ENCODE data around the gene CELSR1.

CELSR1 gene

DNA sequence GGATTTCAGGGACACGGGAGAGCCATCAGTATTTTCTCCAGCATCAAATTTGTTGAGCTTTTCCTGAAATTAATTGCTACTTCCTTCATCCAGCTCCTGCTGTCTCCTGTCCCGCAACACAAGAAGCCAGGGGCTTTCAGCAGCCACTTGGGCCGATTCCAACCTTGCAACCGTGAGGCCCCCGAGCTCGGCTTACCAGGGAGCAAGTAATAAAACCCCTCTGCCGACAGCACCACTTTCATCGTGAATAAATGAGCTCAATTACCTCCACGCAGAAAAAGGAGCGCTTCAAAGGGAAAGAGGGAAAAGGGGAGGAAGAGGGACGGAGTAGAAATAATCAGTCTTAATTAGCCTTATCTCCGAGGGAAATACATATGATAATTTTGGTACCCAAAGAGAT, 76.6 kb downstream of the CELSR1 start:
- no peak for DNase-seq (ENCODE audit: low read depth)
- no peak overlapping the region for H3K4me3 ChIP-seq (ENCODE audit: control insufficient read depth, low read depth, low read length)
- no peak for TF ChIP-seq CTCF (conservative IDR thresholded peaks at IDR 0.05; ENCODE audit: control insufficient read depth, insufficient read depth, low read depth, low read length)

- no peak for TF ChIP-seq CTCF (conservative IDR thresholded peaks at IDR 0.05; ENCODE audit: control insufficient read depth, insufficient read depth, low read depth, low read length)
- no peak overlapping the region for H3K4me3 ChIP-seq (ENCODE audit: control insufficient read depth, low read depth, low read length)
- DNase-seq (ENCODE audit: low read depth), result no peak
Measured at GRCh38 chr22:46459347-46460065, 77.9 kb downstream of the CELSR1 start.

DNA sequence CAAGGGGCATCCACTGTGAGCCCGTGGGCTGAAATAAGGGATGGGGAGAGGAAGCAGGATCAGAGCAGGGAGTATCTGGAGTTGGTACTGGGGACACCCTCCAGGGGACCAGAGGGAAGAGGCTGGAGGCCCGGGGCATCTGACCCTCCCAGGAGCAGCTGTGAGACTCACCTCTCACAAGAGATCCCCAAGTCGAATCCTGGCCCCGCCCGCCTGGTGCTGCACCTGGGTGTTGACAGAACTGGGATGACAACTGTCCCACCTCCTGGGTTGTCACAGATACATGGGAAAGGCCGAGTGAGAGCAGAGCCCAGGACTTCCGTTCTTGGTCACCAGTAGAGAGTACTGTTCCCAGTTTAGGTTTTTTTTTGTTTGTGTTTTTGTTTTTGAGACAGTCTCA, 78.9 kb downstream of the CELSR1 start:
- no peak for DNase-seq (ENCODE audit: low read depth)
- H3K4me3 ChIP-seq (ENCODE audit: control insufficient read depth, low read depth, low read length), result no peak overlapping the region
- TF ChIP-seq CTCF (conservative IDR thresholded peaks at IDR 0.05; ENCODE audit: control insufficient read depth, insufficient read depth, low read depth, low read length), result no peak

DNA sequence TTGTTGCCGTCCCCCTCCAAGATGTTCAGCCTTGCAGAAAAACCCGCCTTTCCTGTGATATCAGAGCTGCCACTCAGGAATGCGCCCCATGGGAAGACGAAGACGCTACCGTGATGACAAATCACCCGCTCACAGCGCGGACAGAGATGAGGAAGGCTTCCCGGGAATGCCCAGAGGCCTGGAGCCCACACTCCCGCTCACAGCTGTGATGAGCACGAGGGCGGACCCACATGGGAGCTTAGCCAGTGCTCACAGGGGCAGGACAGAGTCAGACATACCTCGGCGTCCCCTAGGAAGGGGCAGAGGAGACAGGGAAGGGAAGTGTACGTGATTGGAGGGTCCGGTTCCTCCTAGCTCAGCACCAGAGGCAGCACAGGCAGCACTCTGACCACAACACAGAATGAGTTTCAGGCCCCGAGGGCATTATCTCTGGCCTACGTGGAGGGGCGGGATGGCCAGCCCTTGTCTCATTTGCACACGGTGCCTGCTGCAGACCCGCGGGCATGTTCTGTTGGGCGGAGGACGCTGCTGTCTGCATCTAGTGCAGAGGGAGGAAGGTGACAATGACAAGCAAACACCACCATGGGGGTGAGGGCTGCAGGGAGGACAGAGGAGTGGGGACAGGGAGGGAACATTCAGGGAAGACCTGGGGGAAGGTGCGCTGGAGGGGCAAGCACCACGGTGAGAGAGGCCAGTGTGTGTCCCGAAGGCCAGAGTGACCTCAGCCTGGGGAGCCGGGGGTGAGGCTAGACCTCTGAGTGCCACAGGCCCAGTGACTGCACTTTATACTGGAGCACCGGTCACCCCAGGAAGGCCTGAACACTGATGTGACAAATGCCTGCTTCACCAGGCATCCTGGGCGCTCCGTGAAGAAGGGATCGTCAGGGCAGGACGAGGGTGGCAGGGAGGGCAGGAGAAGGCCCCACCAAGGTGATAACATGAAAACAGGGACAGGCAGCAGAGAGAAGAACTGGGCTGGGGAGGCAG, 79.6 kb downstream of the CELSR1 start:
- no peak for TF ChIP-seq CTCF (conservative IDR thresholded peaks at IDR 0.05; ENCODE audit: control insufficient read depth, insufficient read depth, low read depth, low read length)
- no peak overlapping the region for H3K4me3 ChIP-seq (ENCODE audit: control insufficient read depth, low read depth, low read length)
- DNase-seq (ENCODE audit: low read depth), result peak; percentile 44

- no peak for TF ChIP-seq CTCF (conservative IDR thresholded peaks at IDR 0.05; ENCODE audit: control insufficient read depth, insufficient read depth, low read depth, low read length)
- H3K4me3 ChIP-seq (ENCODE audit: control insufficient read depth, low read depth, low read length), result no peak overlapping the region
- no peak for DNase-seq (ENCODE audit: low read depth)
Measured at GRCh38 chr22:46456818-46457163, 80.6 kb downstream of the CELSR1 start.

DNA sequence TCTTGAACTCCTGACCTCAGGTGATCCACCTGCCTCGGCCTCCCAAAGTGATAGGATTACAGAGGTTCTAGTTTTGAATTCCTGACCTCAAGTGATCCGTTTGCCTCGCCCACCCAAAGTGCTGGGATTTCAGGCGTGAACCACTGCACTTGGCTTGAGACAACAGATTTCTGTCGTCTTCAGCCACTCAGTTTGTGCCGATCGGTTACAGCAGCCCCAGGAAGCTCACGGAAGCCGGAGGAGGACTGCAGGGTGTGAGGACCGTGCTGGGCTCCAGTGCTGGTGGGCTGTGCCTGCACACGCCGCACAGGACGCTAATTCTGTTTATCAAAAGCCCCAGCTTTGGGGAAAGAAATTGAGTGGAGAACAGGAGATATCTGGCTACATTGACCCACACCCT, 82.0 kb downstream of the CELSR1 start:
- no peak for DNase-seq (ENCODE audit: low read depth)
- no peak overlapping the region for H3K4me3 ChIP-seq (ENCODE audit: control insufficient read depth, low read depth, low read length)
- TF ChIP-seq CTCF (conservative IDR thresholded peaks at IDR 0.05; ENCODE audit: control insufficient read depth, insufficient read depth, low read depth, low read length), result no peak
